ENCODE measurements around the gene C1orf53.
A peak's percentile ranks its signal among the peaks of the same experiment; 100 is the strongest.
"Not testable (repeated sequence)": the region's sequence is repeated elsewhere in the genome, so short reads cannot be mapped to it uniquely, and the experiment has no call there.

The C1orf53 gene

GRCh38 chr1:197902454-197903195, at the start of gene C1orf53:
Gene C1orf53, plus strand, starts transcription at chr1:197902630. Its CDS starts 20 bp downstream, at chr1:197902650.
- DNase-seq, result peak; percentile 86

- DNase-seq, result not testable (repeated sequence)
Measured at GRCh38 chr1:197855751-197856150, 46.7 kb upstream of the C1orf53 start.

- no peak for DNase-seq
Measured at GRCh38 chr1:197857477-197857876, 45.0 kb upstream of the C1orf53 start.

- DNase-seq, result no peak
Measured at GRCh38 chr1:197859024-197859423, 43.4 kb upstream of the C1orf53 start.

GRCh38 chr1:197862221-197862620, 40.2 kb upstream of the C1orf53 start:
- DNase-seq, result no peak

- no peak for DNase-seq
Measured at GRCh38 chr1:197862671-197863070, 39.8 kb upstream of the C1orf53 start.

- DNase-seq, result no peak
Measured at GRCh38 chr1:197865809-197866208, 36.6 kb upstream of the C1orf53 start.

- peak; percentile 67 for DNase-seq
Measured at GRCh38 chr1:197868751-197869489, 33.5 kb upstream of the C1orf53 start.

- DNase-seq, result no peak
Measured at GRCh38 chr1:197869490-197870077, 32.8 kb upstream of the C1orf53 start.

GRCh38 chr1:197876894-197877293, 25.5 kb upstream of the C1orf53 start:
- no peak for DNase-seq

- DNase-seq, result not testable (repeated sequence)
Measured at GRCh38 chr1:197880385-197880784, 22.0 kb upstream of the C1orf53 start.

GRCh38 chr1:197882241-197882640, 20.2 kb upstream of the C1orf53 start:
- DNase-seq, result not testable (repeated sequence)

GRCh38 chr1:197884173-197884572, 18.3 kb upstream of the C1orf53 start:
- DNase-seq, result no peak

GRCh38 chr1:197890936-197891335, 11.5 kb upstream of the C1orf53 start:
- no peak for DNase-seq

GRCh38 chr1:197892684-197893083, 9.7 kb upstream of the C1orf53 start:
- DNase-seq, result no peak

GRCh38 chr1:197896301-197896700, 6.1 kb upstream of the C1orf53 start:
- no peak for DNase-seq

GRCh38 chr1:197899037-197899436, 3.4 kb upstream of the C1orf53 start:
- DNase-seq, result no peak

- no peak for DNase-seq
Measured at GRCh38 chr1:197902131-197902453, 338 bp upstream of the C1orf53 start.

- no peak for DNase-seq
Measured at GRCh38 chr1:197903196-197903514, 725 bp downstream of the C1orf53 start.

GRCh38 chr1:197904126-197904787, 1.8 kb downstream of the C1orf53 start:
- no peak for DNase-seq

GRCh38 chr1:197905699-197906351, 3.4 kb downstream of the C1orf53 start:
- no peak for DNase-seq

GRCh38 chr1:197907846-197908616, 5.6 kb downstream of the C1orf53 start:
- DNase-seq, result no peak

Data from fibroblast of upper back skin (primary cell).